Ovary (tissue), 3 donors: ENCODE results near the gene NRIP1.

Source experiments
- CTCF ChIP-seq, 3 donors: fragments of 450-650 bp in 2 of 3; fragments of 200-600 bp in 1 of 3; IDR thresholded peaks; one replicate each; pipeline versions ENCODE4 v1.5.1 to v1.8.0; 2016 to 2022; ENCODE audit warnings: antibody characterized with exemption in 3 of 3, mild to moderate bottlenecking in 1 of 3
- EP300 ChIP-seq: sonication (generic); formaldehyde crosslinking; IDR thresholded peaks from one replicate; pipeline ENCODE4 v1.6.1; 2017; ENCODE audit warnings: antibody characterized with exemption
- POLR2A ChIP-seq: fragments of 450-650 bp; IDR thresholded peaks from one replicate; pipeline ENCODE4 v1.6.1; 2017; ENCODE audit warnings: antibody characterized with exemption, mild to moderate bottlenecking, moderate library complexity
- donor health status: DM: no; HTN: no; CAD: no.

- TF ChIP-seq POLR2A = no peak
- TF ChIP-seq CTCF (IDR thresholded peaks at IDR 0.05) = no peak
- no peak for TF ChIP-seq EP300
These were observed 32.9 kb downstream of the NRIP1 start for GRCh38 chr21:15031790-15032357.
